ENCODE measurements around the gene CNPY1.

The CNPY1 gene

GRCh38 chr7:155487509-155488482, 58.6 kb downstream of the CNPY1 start:
- no peak for DNase-seq

- no peak for DNase-seq
Observed at GRCh38 chr7:155486783-155487508, 59.4 kb downstream of the CNPY1 start.

- DNase-seq = no peak
Observed at GRCh38 chr7:155484483-155485399, 61.6 kb downstream of the CNPY1 start.

GRCh38 chr7:155483868-155484325, 62.5 kb downstream of the CNPY1 start:
- no peak for DNase-seq

DNA sequence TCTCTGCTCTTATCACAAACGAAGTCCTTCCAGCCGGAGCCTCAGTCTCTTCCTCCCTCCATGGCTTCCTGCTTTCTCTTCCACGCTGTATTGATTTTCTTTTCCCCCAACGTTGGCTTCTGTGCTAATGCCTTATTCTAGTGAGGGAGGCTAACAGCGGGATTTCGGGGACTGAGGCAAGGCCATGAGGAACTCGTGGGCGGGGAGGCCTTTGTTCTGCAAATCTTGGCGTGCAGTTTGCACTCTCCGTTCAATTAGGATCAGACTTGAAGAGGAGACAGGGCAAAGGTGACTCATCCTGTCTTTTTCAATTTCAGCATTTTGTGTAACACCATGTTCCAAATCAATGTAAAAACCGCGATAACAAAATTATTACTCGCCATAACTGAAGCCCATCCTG, 63.1 kb downstream of the CNPY1 start:
- no peak for DNase-seq

DNA sequence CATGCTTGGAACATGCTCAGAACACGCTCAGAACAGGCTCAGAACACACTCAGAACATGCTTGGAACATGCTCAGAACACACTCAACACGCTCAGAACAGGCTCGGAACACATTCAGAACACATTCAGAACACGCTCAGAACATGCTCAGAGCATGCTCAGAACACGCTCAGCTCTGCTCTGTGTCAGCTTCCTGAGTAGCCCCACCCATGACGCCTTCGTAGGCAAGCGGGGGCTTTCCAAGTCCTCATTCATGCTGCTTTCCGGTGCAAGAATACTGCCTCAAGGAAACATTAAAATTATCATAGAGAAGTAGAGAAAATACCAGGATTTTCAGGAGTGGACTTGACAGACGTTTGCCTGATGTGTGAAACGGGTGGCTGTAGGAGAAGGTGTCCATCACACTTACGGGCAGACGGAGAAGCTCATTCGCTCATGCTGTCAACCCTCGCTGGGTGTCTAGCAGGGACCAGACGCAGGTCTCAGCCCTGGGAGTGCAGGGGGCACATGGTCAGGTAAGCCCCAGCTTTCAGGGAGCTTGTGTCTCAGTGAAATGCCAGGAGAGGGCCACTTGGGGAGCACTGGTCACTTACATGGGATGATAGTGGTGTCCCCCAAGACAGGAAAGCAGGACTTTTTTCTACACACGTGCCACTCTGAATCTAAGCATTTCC, 63.7 kb downstream of the CNPY1 start:
- no peak for DNase-seq

- DNase-seq = no peak
Observed at GRCh38 chr7:155481764-155482163, 64.6 kb downstream of the CNPY1 start.

DNA sequence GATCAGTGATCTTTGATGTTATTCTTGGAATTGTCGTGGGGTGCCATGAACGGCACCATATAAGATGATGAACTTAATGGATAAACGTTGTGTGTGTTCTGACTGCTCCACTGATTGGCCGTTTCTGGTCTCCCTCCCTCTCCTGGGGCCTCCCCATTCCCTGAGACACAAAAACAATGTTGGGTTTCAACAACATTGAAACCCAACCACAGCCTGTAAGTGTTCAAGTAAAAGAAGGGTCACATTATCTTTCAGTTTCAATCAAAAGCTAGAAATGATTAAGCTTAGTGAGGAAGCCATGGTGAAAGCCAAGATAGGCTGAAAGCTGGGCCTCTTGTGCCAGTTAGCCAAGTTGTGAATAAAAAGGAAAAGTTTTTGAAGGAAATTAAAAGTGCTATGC, 68.9 kb downstream of the CNPY1 start:
- DNase-seq = no peak

DNA sequence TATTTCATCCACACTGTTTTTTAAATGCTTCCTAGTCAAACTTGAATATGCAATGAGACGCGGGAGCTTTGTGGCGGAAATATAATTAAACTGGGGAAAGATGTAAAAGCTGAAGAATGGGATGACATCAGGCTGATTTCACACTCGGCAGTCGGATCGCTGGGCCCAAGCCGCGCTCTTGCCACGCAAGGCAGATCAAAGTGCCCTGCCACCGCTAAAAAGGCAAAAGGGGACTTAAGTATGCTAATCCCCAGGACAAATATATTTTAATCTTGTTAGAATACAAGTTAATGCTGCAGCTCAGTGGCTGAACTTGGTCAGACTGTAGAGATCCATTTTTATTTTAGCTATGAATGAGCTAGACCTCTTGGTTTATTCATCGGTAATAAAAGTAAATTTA, 74.6 kb downstream of the CNPY1 start:
- no peak for DNase-seq

GRCh38 chr7:155470686-155471638, 75.4 kb downstream of the CNPY1 start:
- no peak for DNase-seq

GRCh38 chr7:155470186-155470487, 76.2 kb downstream of the CNPY1 start:
- DNase-seq = no peak

DNA sequence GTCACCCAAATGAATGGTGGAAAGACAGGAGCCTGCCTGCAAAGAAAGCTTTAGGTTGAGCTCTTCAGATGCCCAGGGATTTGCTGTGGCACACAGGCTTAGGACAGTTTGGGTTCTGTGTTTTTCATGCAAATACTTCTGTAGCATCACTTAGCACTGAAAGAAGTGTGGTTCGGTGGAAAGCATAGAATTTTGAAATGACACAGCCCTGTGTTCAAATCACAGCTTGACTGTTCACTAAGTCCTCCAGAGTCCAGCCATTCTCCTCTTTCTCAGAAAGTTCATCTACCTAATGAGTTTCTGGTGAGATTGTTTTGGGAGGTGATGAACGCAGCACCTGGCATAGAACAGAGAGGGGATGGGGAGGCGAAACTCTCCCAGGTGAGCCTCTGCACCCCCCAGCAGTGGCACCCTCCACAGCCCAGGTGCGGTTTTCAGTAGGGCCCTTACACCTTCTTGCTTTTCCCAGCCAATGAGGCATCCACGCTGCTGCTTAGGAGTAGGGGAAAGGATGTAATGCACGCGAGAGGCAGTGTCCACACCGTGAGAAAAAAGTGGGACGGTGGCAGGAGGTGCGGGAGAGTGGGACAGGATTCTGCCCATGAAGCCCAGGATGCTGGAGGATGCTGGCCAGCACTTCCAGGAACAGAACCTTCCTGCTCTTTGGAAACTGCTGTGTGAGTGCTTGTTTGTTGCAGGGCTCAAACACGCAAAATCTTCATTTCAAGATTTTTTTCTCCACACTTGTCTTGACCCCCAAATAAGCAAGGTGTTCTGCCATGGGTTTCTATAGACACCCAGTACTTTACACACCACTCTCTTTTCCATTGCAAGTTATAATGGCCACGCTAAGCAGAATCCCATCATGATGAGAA, 76.8 kb downstream of the CNPY1 start:
- DNase-seq = no peak

DNA sequence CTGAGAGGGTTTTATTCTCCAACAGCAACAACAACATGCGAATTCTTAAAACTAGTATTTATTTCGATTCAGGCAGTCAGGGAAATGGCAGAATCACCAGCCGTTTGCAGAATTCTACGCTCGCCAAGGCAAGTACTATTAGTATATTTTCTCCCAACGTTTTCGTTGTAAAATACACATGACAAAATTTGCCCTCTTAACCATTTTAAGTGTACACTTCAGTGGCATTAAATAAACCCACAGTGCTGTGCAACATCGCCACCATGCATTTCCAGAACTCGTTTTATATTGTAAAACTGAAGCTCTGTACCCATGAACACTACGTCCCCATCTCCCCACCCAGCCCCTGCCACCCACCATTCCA, 77.6 kb downstream of the CNPY1 start:
- DNase-seq = no peak

DNA sequence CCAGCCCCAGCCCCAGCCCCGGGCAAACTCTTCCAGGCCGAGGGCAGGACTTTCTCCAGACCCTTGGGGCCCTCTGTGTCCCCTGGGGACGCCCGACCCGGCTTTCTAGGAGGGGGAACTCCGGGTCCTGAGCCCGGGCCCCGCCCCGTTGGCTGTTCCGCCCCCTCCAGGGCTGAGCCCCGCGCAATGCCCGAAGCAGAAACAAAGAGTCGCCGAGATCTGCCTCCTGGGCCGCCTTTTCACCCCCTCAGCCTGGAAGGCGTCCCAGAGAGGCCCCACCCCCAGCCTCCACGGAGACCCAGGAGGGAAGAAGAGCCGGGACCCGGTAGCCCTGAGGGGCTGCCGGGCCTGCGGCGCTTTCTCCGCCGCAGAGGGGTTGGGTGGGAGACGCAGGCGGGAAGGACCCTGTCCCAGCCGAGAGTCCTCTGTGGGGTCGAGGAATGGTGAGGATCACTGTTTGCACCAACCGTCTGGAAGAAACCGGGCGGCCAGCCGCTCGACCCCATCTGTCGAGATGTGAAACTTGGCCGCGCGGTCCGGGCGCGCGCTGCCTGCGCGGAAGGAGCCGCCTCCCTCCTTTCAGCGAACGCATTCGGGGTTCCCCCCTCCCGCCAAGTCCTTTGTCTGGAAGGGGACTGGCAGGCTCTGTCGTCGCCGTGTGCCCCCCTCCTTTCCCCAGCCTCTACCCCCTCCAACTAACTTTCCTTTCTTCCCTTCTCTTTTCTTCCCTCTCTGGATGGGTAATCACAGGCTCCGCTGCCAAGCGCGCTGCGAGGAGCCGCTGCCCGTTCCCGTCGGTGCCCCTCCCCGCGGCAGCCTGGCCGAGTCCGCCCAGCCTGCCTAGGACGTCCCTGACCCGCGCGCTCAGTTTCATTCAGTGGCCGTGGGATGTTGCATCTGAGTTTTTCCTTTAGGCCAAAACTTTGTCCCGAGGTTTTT, 78.2 kb downstream of the CNPY1 start:
- peak in 1 of 14 donors; percentile 78 for DNase-seq

GRCh38 chr7:155466814-155467733, 79.3 kb downstream of the CNPY1 start:
- DNase-seq = peak in 1 of 14 donors; percentile 57

GRCh38 chr7:155466142-155466813, 80.1 kb downstream of the CNPY1 start:
- peak in 1 of 14 donors; percentile 40 for DNase-seq

GRCh38 chr7:155465761-155466141, 80.6 kb downstream of the CNPY1 start:
- no peak for DNase-seq
